ENCODE results near the gene CNNM2.
A peak's percentile ranks its signal among the peaks of the same experiment; 100 is the strongest.

CNNM2 gene

GRCh38 chr10:103069453-103070331 lies 151.6 kb downstream of the CNNM2 start:
- H3K36me3 ChIP-seq (ENCODE audit: control insufficient read depth, low read length): no peaks in the 10 kb centered on the region
- no peaks in the 10 kb centered on the region for H3K9me2 ChIP-seq (replicated peaks; ENCODE audit: control insufficient read depth, low read length)
- H3F3A ChIP-seq (ENCODE audit: control insufficient read depth, insufficient read depth): no peaks in the 10 kb centered on the region
- no peaks in the 10 kb centered on the region for H4K20me1 ChIP-seq (ENCODE audit: control insufficient read depth, insufficient read depth, low read depth, low read length)
- 0 out of 2 replicates have a peak, but pooled peaks cover 3% of the 10 kb centered on the region for H3K27me3 ChIP-seq (ENCODE audit: control insufficient read depth, low read length)
- peak overlapping the region; percentile 41 for H3K4me2 ChIP-seq (ENCODE audit: low read length)
- H3K4me1 ChIP-seq (ENCODE audit: control insufficient read depth, low read length): peaks cover 22% of the 10 kb centered on the region
- no peak overlapping the region for H3K27ac ChIP-seq (ENCODE audit: low read depth, low read length)
- H3K4me3 ChIP-seq (ENCODE audit: low read length): peak overlapping the region; percentile 15
- no peaks in the 10 kb centered on the region for H3K79me2 ChIP-seq (ENCODE audit: control insufficient read depth, low read length)
- TF ChIP-seq CTCF (IDR thresholded peaks at IDR 0.05; ENCODE audit: low read depth, low read length, poor library complexity, severe bottlenecking): peak; percentile 81
- TF ChIP-seq EZH2phosphoT487 (IDR thresholded peaks at IDR 0.05; ENCODE audit: borderline replicate concordance, low read length): no peak
- H3K9me3 ChIP-seq (ENCODE audit: control insufficient read depth, insufficient read depth, low read length): no peaks in the 10 kb centered on the region

GRCh38 chr10:103072276-103072675 lies 154.2 kb downstream of the CNNM2 start:
- Histone ChIP-seq H3K4me2 (ENCODE audit: low read length) (no peak overlapping the region), H3K36me3 (ENCODE audit: control insufficient read depth, low read length) (no peaks in the 10 kb centered on the region), H3F3A (ENCODE audit: control insufficient read depth, insufficient read depth) (no peaks in the 10 kb centered on the region), H4K20me1 (ENCODE audit: control insufficient read depth, insufficient read depth, low read depth, low read length) (no peaks in the 10 kb centered on the region), H3K27me3 (ENCODE audit: control insufficient read depth, low read length) (0 out of 2 replicates have a peak, but pooled peaks cover 3% of the 10 kb centered on the region), H3K79me2 (ENCODE audit: control insufficient read depth, low read length) (no peaks in the 10 kb centered on the region), H3K4me3 (ENCODE audit: low read length) (no peak overlapping the region), H3K9me2 (replicated peaks; ENCODE audit: control insufficient read depth, low read length) (no peaks in the 10 kb centered on the region), H3K4me1 (ENCODE audit: control insufficient read depth, low read length) (peaks cover 22% of the 10 kb centered on the region), H3K9me3 (ENCODE audit: control insufficient read depth, insufficient read depth, low read length) (no peaks in the 10 kb centered on the region), H3K27ac (ENCODE audit: low read depth, low read length) (no peak overlapping the region)
- TF ChIP-seq CTCF (IDR thresholded peaks at IDR 0.05; ENCODE audit: low read depth, low read length, poor library complexity, severe bottlenecking) (no peak), EZH2phosphoT487 (IDR thresholded peaks at IDR 0.05; ENCODE audit: borderline replicate concordance, low read length) (no peak)

GRCh38 chr10:103072891-103073290 lies 154.8 kb downstream of the CNNM2 start:
- Histone ChIP-seq H3K4me1 (ENCODE audit: control insufficient read depth, low read length) (peaks cover 22% of the 10 kb centered on the region), H3K9me3 (ENCODE audit: control insufficient read depth, insufficient read depth, low read length) (no peaks in the 10 kb centered on the region), H3K4me3 (ENCODE audit: low read length) (no peak overlapping the region), H3K36me3 (ENCODE audit: control insufficient read depth, low read length) (no peaks in the 10 kb centered on the region), H3K27ac (ENCODE audit: low read depth, low read length) (no peak overlapping the region), H3K4me2 (ENCODE audit: low read length) (no peak overlapping the region), H3K79me2 (ENCODE audit: control insufficient read depth, low read length) (no peaks in the 10 kb centered on the region), H3F3A (ENCODE audit: control insufficient read depth, insufficient read depth) (no peaks in the 10 kb centered on the region), H3K9me2 (replicated peaks; ENCODE audit: control insufficient read depth, low read length) (no peaks in the 10 kb centered on the region), H3K27me3 (ENCODE audit: control insufficient read depth, low read length) (0 out of 2 replicates have a peak, but pooled peaks cover 3% of the 10 kb centered on the region), H4K20me1 (ENCODE audit: control insufficient read depth, insufficient read depth, low read depth, low read length) (no peaks in the 10 kb centered on the region)
- TF ChIP-seq EZH2phosphoT487 (IDR thresholded peaks at IDR 0.05; ENCODE audit: borderline replicate concordance, low read length) (no peak), CTCF (IDR thresholded peaks at IDR 0.05; ENCODE audit: low read depth, low read length, poor library complexity, severe bottlenecking) (no peak)
